ENCODE data around the gene RYR1.

GRCh38 chr19:38539751-38540150 lies 106.3 kb downstream of the RYR1 start:
- no peak for TF ChIP-seq CTCF (IDR thresholded peaks at IDR 0.05; ENCODE audit: insufficient read depth, low read length, poor library complexity, severe bottlenecking)
- TF ChIP-seq EZH2phosphoT487 (conservative IDR thresholded peaks at IDR 0.05; ENCODE audit: low read length) = no peak

Data from SU-DHL-6 (cell line).